ENCODE results near the gene DCTN1. TPM values are rescaled to one million over a fixed set of nuclear protein-coding genes. Genes with fewer than 3 reads are reported as not detected.

Gene DCTN1
- total RNA-seq, 1 experiment from 2014 or later = 172 TPM

DNA sequence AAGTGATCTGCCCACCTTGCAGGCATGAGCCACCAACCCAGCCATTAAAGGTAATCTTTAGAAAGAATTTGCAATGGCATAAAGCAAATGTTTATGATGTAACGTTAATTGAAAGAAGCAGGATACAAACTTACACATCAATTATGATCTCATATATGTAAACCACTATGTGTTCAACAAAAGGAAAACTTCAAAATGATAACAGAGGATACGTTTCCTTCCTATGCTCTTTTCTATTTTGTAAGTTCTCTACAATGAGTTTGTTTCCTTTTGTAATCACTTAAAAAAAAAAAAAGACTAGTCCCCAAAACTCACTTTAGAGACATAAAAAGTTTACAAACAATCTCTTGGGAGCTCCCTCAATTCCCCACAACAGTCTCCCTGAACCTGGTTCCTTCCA is 39.9 kb upstream of the DCTN1 start:
- Histone ChIP-seq H3K27me3 (replicated peaks; ENCODE audit: insufficient read depth, low read depth, low read length, poor library complexity) (no peaks in the 10 kb centered on the region), H3K27ac (ENCODE audit: low read depth, low read length, poor library complexity, severe bottlenecking) (no peak overlapping the region), H3K9me3 (ENCODE audit: low read depth, low read length, poor library complexity, severe bottlenecking) (no peaks in the 10 kb centered on the region), H3K4me3 (ENCODE audit: low read depth, low read length, poor library complexity, severe bottlenecking) (no peak overlapping the region), H3K4me1 (ENCODE audit: insufficient read depth, low read length, poor library complexity, severe bottlenecking) (peaks cover 4% of the 10 kb centered on the region), H3K36me3 (ENCODE audit: insufficient read depth, low read length, poor library complexity, severe bottlenecking) (no peaks in the 10 kb centered on the region)
- ChIA-PET POLR2A (ENCODE audit: low non-redundant PET) (no interaction called here), CTCF (no interaction called here)
- DNase-seq (ENCODE audit: low spot score) = no peak
- intact Hi-C loops (cut with micrococcal nuclease; ENCODE audit: unreplicated experiment) = no loop called here
- no peak for TF ChIP-seq CTCF (conservative IDR thresholded peaks at IDR 0.05; ENCODE audit: low read depth, low read length)
- TF ChIP-seq EZH2 (IDR thresholded peaks at IDR 0.05; ENCODE audit: borderline replicate concordance, low read depth, low read length, poor library complexity, severe bottlenecking) = no peak
- no TSS peak for BruUV-seq (replicated peaks)

DNA sequence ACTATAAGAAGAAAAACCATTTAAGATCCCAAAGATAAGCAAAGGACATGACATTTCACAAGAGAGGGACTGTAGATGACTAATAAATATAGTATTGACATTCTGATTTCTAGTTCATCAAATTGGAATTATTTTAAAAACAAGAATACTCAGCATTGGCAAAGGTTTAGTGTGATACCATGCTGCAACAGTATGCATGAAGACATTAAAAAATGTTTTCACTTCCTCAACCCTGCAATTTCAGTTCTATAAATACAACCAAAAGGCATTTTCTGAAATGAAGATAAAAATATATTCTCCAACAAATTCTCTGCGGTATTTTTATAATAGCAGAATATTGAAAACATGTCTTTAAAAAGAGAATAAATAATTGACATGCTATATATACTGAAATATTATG is 39.2 kb upstream of the DCTN1 start:
- ChIA-PET CTCF (no interaction called here), POLR2A (ENCODE audit: low non-redundant PET) (no interaction called here)
- TF ChIP-seq EZH2 (IDR thresholded peaks at IDR 0.05; ENCODE audit: borderline replicate concordance, low read depth, low read length, poor library complexity, severe bottlenecking) (no peak), CTCF (conservative IDR thresholded peaks at IDR 0.05; ENCODE audit: low read depth, low read length) (no peak)

GRCh38 chr2:74418312-74418711 is 38.2 kb upstream of the DCTN1 start:
- Histone ChIP-seq H3K9me3 (ENCODE audit: low read depth, low read length, poor library complexity, severe bottlenecking) (no peaks in the 10 kb centered on the region), H3K4me3 (ENCODE audit: low read depth, low read length, poor library complexity, severe bottlenecking) (no peak overlapping the region), H3K36me3 (ENCODE audit: insufficient read depth, low read length, poor library complexity, severe bottlenecking) (no peaks in the 10 kb centered on the region), H3K27me3 (replicated peaks; ENCODE audit: insufficient read depth, low read depth, low read length, poor library complexity) (no peaks in the 10 kb centered on the region), H3K4me1 (ENCODE audit: insufficient read depth, low read length, poor library complexity, severe bottlenecking) (peaks cover 4% of the 10 kb centered on the region), H3K27ac (ENCODE audit: low read depth, low read length, poor library complexity, severe bottlenecking) (no peak overlapping the region)
- DNase-seq (ENCODE audit: low spot score) = no peak
- no TSS peak for BruUV-seq (replicated peaks)
- CTCF ChIA-PET = no interaction called here
- TF ChIP-seq EZH2 (IDR thresholded peaks at IDR 0.05; ENCODE audit: borderline replicate concordance, low read depth, low read length, poor library complexity, severe bottlenecking) (no peak), CTCF (conservative IDR thresholded peaks at IDR 0.05; ENCODE audit: low read depth, low read length) (no peak)
- POLR2A ChIA-PET (ENCODE audit: low non-redundant PET) = interaction anchor here (0.6 kb wide), 1 partner anchor 9 kb away, joined by 5 read pairs; no protein-coding TSS in a partner anchor
- intact Hi-C loops (cut with micrococcal nuclease; ENCODE audit: unreplicated experiment) = no loop called here

More for the DNA sequence above, 39.2 kb upstream of the DCTN1 start:
- Histone ChIP-seq H3K4me3 (ENCODE audit: low read depth, low read length, poor library complexity, severe bottlenecking) (no peak overlapping the region), H3K27ac (ENCODE audit: low read depth, low read length, poor library complexity, severe bottlenecking) (no peak overlapping the region), H3K27me3 (replicated peaks; ENCODE audit: insufficient read depth, low read depth, low read length, poor library complexity) (no peaks in the 10 kb centered on the region), H3K4me1 (ENCODE audit: insufficient read depth, low read length, poor library complexity, severe bottlenecking) (peaks cover 4% of the 10 kb centered on the region), H3K36me3 (ENCODE audit: insufficient read depth, low read length, poor library complexity, severe bottlenecking) (no peaks in the 10 kb centered on the region), H3K9me3 (ENCODE audit: low read depth, low read length, poor library complexity, severe bottlenecking) (no peaks in the 10 kb centered on the region)
- BruUV-seq (replicated peaks) = no TSS peak
- intact Hi-C loops (cut with micrococcal nuclease; ENCODE audit: unreplicated experiment) = no loop called here
- no peak for DNase-seq (ENCODE audit: low spot score)
